ENCODE measurements around the gene LIMCH1. TPM values are rescaled to one million over a fixed set of nuclear protein-coding genes. Genes with fewer than 3 reads are reported as not detected.

The LIMCH1 gene
- total and polyA plus RNA-seq, 3 donors from 2014 or later: 14.0 to 20.9 (median 18.6) TPM

GRCh38 chr4:41569961-41570360, 32.0 kb downstream of the LIMCH1 start:
- Histone ChIP-seq H3K36me3 (ENCODE audit: low read depth, missing control alignments) (no peaks in the 10 kb centered on the region), H3K4me1 (no peaks in the 10 kb centered on the region), H3K27ac (no peak overlapping the region), H3K27me3 (no peaks in the 10 kb centered on the region), H3K9me3 (no peaks in the 10 kb centered on the region), H3K4me3 (no peak overlapping the region)
- intact Hi-C loops (cut with DNase I; ENCODE audit: low total_unique reads): no loop called here
- TF ChIP-seq POLR2A (IDR thresholded peaks at IDR 0.05): no peak
- TF ChIP-seq CTCF (IDR thresholded peaks at IDR 0.05): no peak
- no peak for DNase-seq
- WGBS, 2 donors: 46 to 63% methylated on average over 4 of the region's 4 CpGs

- WGBS, 2 donors: 94 to 100% methylated on average over 1 of the region's 1 CpG
- TF ChIP-seq POLR2A (IDR thresholded peaks at IDR 0.05) (no peak), CTCF (IDR thresholded peaks at IDR 0.05) (no peak)
- intact Hi-C loops (cut with DNase I; ENCODE audit: low total_unique reads): no loop called here
- H3K36me3 ChIP-seq (ENCODE audit: low read depth, missing control alignments): no peaks in the 10 kb centered on the region
- no peaks in the 10 kb centered on the region for H3K27me3 ChIP-seq
- H3K9me3 ChIP-seq: no peaks in the 10 kb centered on the region
- no peak overlapping the region for H3K27ac ChIP-seq
- no peak overlapping the region for H3K4me3 ChIP-seq
- no peak for DNase-seq
- H3K4me1 ChIP-seq: no peaks in the 10 kb centered on the region
These were observed 33.5 kb downstream of the LIMCH1 start for GRCh38 chr4:41571422-41571821.

- Histone ChIP-seq H3K4me3 (no peak overlapping the region), H3K9me3 (no peaks in the 10 kb centered on the region), H3K4me1 (no peaks in the 10 kb centered on the region), H3K27ac (no peak overlapping the region), H3K36me3 (ENCODE audit: low read depth, missing control alignments) (no peaks in the 10 kb centered on the region), H3K27me3 (no peaks in the 10 kb centered on the region)
- WGBS, 2 donors: 40 to 59% methylated on average over 5 of the region's 5 CpGs
- TF ChIP-seq CTCF (IDR thresholded peaks at IDR 0.05) (no peak), POLR2A (IDR thresholded peaks at IDR 0.05) (no peak)
- intact Hi-C loops (cut with DNase I; ENCODE audit: low total_unique reads): no loop called here
- no peak for DNase-seq
These were observed 34.6 kb downstream of the LIMCH1 start for GRCh38 chr4:41572516-41572915.

GRCh38 chr4:41572956-41573355, 35.0 kb downstream of the LIMCH1 start:
- no peaks in the 10 kb centered on the region for H3K27me3 ChIP-seq
- no peaks in the 10 kb centered on the region for H3K9me3 ChIP-seq
- no peak for DNase-seq
- H3K4me1 ChIP-seq: no peaks in the 10 kb centered on the region
- intact Hi-C loops (cut with DNase I; ENCODE audit: low total_unique reads): no loop called here
- no peaks in the 10 kb centered on the region for H3K36me3 ChIP-seq (ENCODE audit: low read depth, missing control alignments)
- WGBS, 2 donors: 69 to 84% methylated on average over 2 of the region's 2 CpGs
- no peak overlapping the region for H3K27ac ChIP-seq
- no peak overlapping the region for H3K4me3 ChIP-seq
- TF ChIP-seq CTCF (IDR thresholded peaks at IDR 0.05): no peak
- no peak for TF ChIP-seq POLR2A (IDR thresholded peaks at IDR 0.05)

- no peaks in the 10 kb centered on the region for H3K9me3 ChIP-seq
- intact Hi-C loops (cut with DNase I; ENCODE audit: low total_unique reads): no loop called here
- TF ChIP-seq POLR2A (IDR thresholded peaks at IDR 0.05) (no peak), CTCF (IDR thresholded peaks at IDR 0.05) (no peak)
- WGBS, 2 donors: 80 to 84% methylated on average over 4 of the region's 4 CpGs
- no peak for DNase-seq
- H3K4me3 ChIP-seq: no peak overlapping the region
- H3K36me3 ChIP-seq (ENCODE audit: low read depth, missing control alignments): no peaks in the 10 kb centered on the region
- H3K27me3 ChIP-seq: no peaks in the 10 kb centered on the region
- no peaks in the 10 kb centered on the region for H3K4me1 ChIP-seq
- H3K27ac ChIP-seq: no peak overlapping the region
These were observed 35.6 kb downstream of the LIMCH1 start for GRCh38 chr4:41573502-41574001.

Measured in testis (tissue), 3 donors.